ENCODE measurements around the gene GJD3. TPM values are rescaled to one million over a fixed set of nuclear protein-coding genes. Genes with fewer than 3 reads are reported as not detected.
"Not testable (repeated sequence)": the region's sequence is repeated elsewhere in the genome, so short reads cannot be mapped to it uniquely, and the experiment has no call there.

The GJD3 gene
- total RNA-seq, 2 donors from 2014 or later = not detected

- H3K9me3 ChIP-seq (ENCODE audit: control insufficient read depth, low read length) = peaks cover 8% of the 10 kb centered on the region
- no peaks in the 10 kb centered on the region for H3K36me3 Mint-ChIP-seq (ENCODE audit: low read depth)
- H3K4me3 Mint-ChIP-seq = no peak overlapping the region
- H3K4me1 ChIP-seq (ENCODE audit: control insufficient read depth, insufficient read depth, low read length) = no peaks in the 10 kb centered on the region
- no peak overlapping the region for H3K27ac ChIP-seq (ENCODE audit: low read depth, low read length)
- 82 to 93% methylated on average over 9 to 14 of the region's 14 CpGs for WGBS, 2 experiments (ENCODE audit: insufficient coverage in 1 of 2, insufficient read length in 1 of 2)
- H3K27me3 Mint-ChIP-seq (ENCODE audit: insufficient read depth) = peaks cover 3% of the 10 kb centered on the region
- H3K27ac Mint-ChIP-seq = no peak overlapping the region
- H3K4me1 Mint-ChIP-seq = no peaks in the 10 kb centered on the region
- H3K36me3 ChIP-seq (ENCODE audit: control insufficient read depth, insufficient read depth, low read length) = no peaks in the 10 kb centered on the region
- H3K4me3 ChIP-seq (ENCODE audit: low read length) = no peak overlapping the region
- H3K9me3 Mint-ChIP-seq = peaks cover 26% of the 10 kb centered on the region
- no peaks in the 10 kb centered on the region for H3K27me3 ChIP-seq (ENCODE audit: control insufficient read depth, insufficient read depth, low read length, poor library complexity, severe bottlenecking)
- no peak overlapping the region for H3K9ac ChIP-seq (ENCODE audit: extremely low read depth, low read length, poor library complexity, severe bottlenecking)
- peak; percentile 52 for DNase-seq
- TF ChIP-seq, protein P1, sequence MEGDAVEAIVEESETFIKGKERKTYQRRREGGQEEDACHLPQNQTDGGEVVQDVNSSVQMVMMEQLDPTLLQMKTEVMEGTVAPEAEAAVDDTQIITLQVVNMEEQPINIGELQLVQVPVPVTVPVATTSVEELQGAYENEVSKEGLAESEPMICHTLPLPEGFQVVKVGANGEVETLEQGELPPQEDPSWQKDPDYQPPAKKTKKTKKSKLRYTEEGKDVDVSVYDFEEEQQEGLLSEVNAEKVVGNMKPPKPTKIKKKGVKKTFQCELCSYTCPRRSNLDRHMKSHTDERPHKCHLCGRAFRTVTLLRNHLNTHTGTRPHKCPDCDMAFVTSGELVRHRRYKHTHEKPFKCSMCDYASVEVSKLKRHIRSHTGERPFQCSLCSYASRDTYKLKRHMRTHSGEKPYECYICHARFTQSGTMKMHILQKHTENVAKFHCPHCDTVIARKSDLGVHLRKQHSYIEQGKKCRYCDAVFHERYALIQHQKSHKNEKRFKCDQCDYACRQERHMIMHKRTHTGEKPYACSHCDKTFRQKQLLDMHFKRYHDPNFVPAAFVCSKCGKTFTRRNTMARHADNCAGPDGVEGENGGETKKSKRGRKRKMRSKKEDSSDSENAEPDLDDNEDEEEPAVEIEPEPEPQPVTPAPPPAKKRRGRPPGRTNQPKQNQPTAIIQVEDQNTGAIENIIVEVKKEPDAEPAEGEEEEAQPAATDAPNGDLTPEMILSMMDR (conservative IDR thresholded peaks at IDR 0.05) = no peak
Measured at GRCh38 chr17:40374821-40375498, 10.4 kb upstream of the GJD3 start.

GRCh38 chr17:40373999-40374398 is 9.5 kb upstream of the GJD3 start:
- H3K4me3 Mint-ChIP-seq = no peak overlapping the region
- H3K27ac ChIP-seq (ENCODE audit: low read depth, low read length) = no peak overlapping the region
- peaks cover 26% of the 10 kb centered on the region for H3K9me3 Mint-ChIP-seq
- WGBS, 2 experiments (ENCODE audit: insufficient coverage in 1 of 2, insufficient read length in 1 of 2) = 96 to 97% methylated on average over 7 to 8 of the region's 8 CpGs
- no peaks in the 10 kb centered on the region for H3K4me1 Mint-ChIP-seq
- H3K9me3 ChIP-seq (ENCODE audit: control insufficient read depth, low read length) = peaks cover 8% of the 10 kb centered on the region
- no peaks in the 10 kb centered on the region for H3K27me3 ChIP-seq (ENCODE audit: control insufficient read depth, insufficient read depth, low read length, poor library complexity, severe bottlenecking)
- no peaks in the 10 kb centered on the region for H3K4me1 ChIP-seq (ENCODE audit: control insufficient read depth, insufficient read depth, low read length)
- no peaks in the 10 kb centered on the region for H3K36me3 Mint-ChIP-seq (ENCODE audit: low read depth)
- no peaks in the 10 kb centered on the region for H3K36me3 ChIP-seq (ENCODE audit: control insufficient read depth, insufficient read depth, low read length)
- no peak overlapping the region for H3K9ac ChIP-seq (ENCODE audit: extremely low read depth, low read length, poor library complexity, severe bottlenecking)
- H3K4me3 ChIP-seq (ENCODE audit: low read length) = no peak overlapping the region
- peaks cover 3% of the 10 kb centered on the region for H3K27me3 Mint-ChIP-seq (ENCODE audit: insufficient read depth)
- DNase-seq = no peak
- TF ChIP-seq, protein P1 (conservative IDR thresholded peaks at IDR 0.05) = no peak
- no peak overlapping the region for H3K27ac Mint-ChIP-seq

GRCh38 chr17:40373324-40373723 is 8.8 kb upstream of the GJD3 start:
- Mint-ChIP-seq H3K4me1 (no peaks in the 10 kb centered on the region), H3K4me3 (no peak overlapping the region), H3K27me3 (ENCODE audit: insufficient read depth) (peaks cover 3% of the 10 kb centered on the region), H3K36me3 (ENCODE audit: low read depth) (no peaks in the 10 kb centered on the region), H3K27ac (no peak overlapping the region), H3K9me3 (peaks cover 26% of the 10 kb centered on the region)
- H3K9me3 ChIP-seq (ENCODE audit: control insufficient read depth, low read length) = peaks cover 8% of the 10 kb centered on the region
- no peak overlapping the region for H3K4me3 ChIP-seq (ENCODE audit: low read length)
- H3K27me3 ChIP-seq (ENCODE audit: control insufficient read depth, insufficient read depth, low read length, poor library complexity, severe bottlenecking) = no peaks in the 10 kb centered on the region
- 89 to 100% methylated on average over 2 to 4 of the region's 4 CpGs for WGBS, 2 experiments (ENCODE audit: insufficient coverage in 1 of 2, insufficient read length in 1 of 2)
- no peaks in the 10 kb centered on the region for H3K36me3 ChIP-seq (ENCODE audit: control insufficient read depth, insufficient read depth, low read length)
- no peak overlapping the region for H3K9ac ChIP-seq (ENCODE audit: extremely low read depth, low read length, poor library complexity, severe bottlenecking)
- no peaks in the 10 kb centered on the region for H3K4me1 ChIP-seq (ENCODE audit: control insufficient read depth, insufficient read depth, low read length)
- no peak overlapping the region for H3K27ac ChIP-seq (ENCODE audit: low read depth, low read length)
- DNase-seq = no peak
- TF ChIP-seq, protein P1 (conservative IDR thresholded peaks at IDR 0.05) = no peak

DNA sequence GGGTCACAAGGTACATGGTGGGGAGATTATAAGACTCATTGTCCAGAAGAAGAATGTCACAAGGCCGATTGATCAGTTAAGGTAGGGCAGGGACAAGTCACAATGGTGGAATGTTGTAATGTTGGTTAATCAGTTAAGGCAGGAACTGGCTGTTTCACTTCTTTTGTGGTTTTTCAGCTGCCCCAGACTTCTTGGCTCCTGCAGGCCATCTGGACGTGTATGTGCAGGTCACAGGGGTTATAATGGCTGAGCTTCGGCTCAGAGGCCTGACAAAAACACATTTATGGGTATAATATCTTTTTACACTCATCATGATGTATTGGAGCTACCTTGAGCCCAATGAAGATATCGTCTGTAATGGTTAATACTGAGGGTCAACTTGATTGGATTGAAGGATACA is 8.1 kb upstream of the GJD3 start:
- H3K4me3 Mint-ChIP-seq = not testable (repeated sequence)

More for the DNA sequence above, 8.1 kb upstream of the GJD3 start:
- not testable (repeated sequence) for H3K4me1 ChIP-seq (ENCODE audit: control insufficient read depth, insufficient read depth, low read length); H3K9me3 ChIP-seq (ENCODE audit: control insufficient read depth, low read length); H3K27ac ChIP-seq (ENCODE audit: low read depth, low read length); H3K36me3 Mint-ChIP-seq (ENCODE audit: low read depth); H3K9ac ChIP-seq (ENCODE audit: extremely low read depth, low read length, poor library complexity, severe bottlenecking); H3K4me3 ChIP-seq (ENCODE audit: low read length); H3K27me3 ChIP-seq (ENCODE audit: control insufficient read depth, insufficient read depth, low read length, poor library complexity, severe bottlenecking); H3K4me1 Mint-ChIP-seq; H3K27ac Mint-ChIP-seq; DNase-seq; H3K27me3 Mint-ChIP-seq (ENCODE audit: insufficient read depth); H3K36me3 ChIP-seq (ENCODE audit: control insufficient read depth, insufficient read depth, low read length)
- WGBS, 2 experiments (ENCODE audit: insufficient coverage in 1 of 2, insufficient read length in 1 of 2) = 93 to 100% methylated on average over 1 to 4 of the region's 4 CpGs
- H3K9me3 Mint-ChIP-seq = peaks cover 26% of the 10 kb centered on the region
